Loucy (cell line): ENCODE results near the gene CHST7.

Experiments
- EZH2phosphoT487 ChIP-seq: fragments of 200-600 bp; IDR thresholded peaks from 2 replicates; pipeline ENCODE4 v1.6.1; 2018; ENCODE audit warnings: antibody characterized with exemption, mild to moderate bottlenecking, moderate library complexity, borderline replicate concordance
- TF ChIP-seq, protein P1 (sequence below): fragments of 200-600 bp; sonication (generic); conservative IDR thresholded peaks from 2 replicates; pipeline ENCODE4 v1.5.1; 2014; ENCODE audit warnings: mild to moderate bottlenecking, antibody characterized with exemption, low read length

DNA sequence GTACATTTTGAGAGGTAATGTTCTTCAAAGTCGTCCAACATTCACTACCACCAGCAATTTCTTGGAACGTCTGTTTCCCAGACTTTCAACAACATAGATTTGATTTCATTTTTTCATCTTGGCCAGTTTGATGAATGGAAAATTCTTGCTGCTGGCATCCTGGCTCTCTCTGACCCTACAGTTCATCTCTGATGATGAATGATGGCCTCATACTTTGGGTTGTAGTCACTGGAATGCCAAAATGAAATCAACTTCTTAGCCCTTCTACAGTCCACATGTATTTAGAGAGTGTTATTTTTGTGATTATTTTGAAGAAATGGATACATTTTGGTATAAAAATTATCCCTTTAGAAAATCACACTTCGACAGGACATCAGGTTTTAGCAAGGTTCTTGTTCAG, 8.8 kb downstream of the CHST7 start:
- TF ChIP-seq, protein P1, sequence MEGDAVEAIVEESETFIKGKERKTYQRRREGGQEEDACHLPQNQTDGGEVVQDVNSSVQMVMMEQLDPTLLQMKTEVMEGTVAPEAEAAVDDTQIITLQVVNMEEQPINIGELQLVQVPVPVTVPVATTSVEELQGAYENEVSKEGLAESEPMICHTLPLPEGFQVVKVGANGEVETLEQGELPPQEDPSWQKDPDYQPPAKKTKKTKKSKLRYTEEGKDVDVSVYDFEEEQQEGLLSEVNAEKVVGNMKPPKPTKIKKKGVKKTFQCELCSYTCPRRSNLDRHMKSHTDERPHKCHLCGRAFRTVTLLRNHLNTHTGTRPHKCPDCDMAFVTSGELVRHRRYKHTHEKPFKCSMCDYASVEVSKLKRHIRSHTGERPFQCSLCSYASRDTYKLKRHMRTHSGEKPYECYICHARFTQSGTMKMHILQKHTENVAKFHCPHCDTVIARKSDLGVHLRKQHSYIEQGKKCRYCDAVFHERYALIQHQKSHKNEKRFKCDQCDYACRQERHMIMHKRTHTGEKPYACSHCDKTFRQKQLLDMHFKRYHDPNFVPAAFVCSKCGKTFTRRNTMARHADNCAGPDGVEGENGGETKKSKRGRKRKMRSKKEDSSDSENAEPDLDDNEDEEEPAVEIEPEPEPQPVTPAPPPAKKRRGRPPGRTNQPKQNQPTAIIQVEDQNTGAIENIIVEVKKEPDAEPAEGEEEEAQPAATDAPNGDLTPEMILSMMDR, result no peak
- no peak for TF ChIP-seq EZH2phosphoT487
